Cortex of kidney (tissue), 1 donor: ENCODE data around the gene B4GAT1.

Source experiments
- DNase-seq: peaks from one replicate; lab custom pipeline; 2025; lab: John Stamatoyannopoulos, UW

The B4GAT1 gene

DNA sequence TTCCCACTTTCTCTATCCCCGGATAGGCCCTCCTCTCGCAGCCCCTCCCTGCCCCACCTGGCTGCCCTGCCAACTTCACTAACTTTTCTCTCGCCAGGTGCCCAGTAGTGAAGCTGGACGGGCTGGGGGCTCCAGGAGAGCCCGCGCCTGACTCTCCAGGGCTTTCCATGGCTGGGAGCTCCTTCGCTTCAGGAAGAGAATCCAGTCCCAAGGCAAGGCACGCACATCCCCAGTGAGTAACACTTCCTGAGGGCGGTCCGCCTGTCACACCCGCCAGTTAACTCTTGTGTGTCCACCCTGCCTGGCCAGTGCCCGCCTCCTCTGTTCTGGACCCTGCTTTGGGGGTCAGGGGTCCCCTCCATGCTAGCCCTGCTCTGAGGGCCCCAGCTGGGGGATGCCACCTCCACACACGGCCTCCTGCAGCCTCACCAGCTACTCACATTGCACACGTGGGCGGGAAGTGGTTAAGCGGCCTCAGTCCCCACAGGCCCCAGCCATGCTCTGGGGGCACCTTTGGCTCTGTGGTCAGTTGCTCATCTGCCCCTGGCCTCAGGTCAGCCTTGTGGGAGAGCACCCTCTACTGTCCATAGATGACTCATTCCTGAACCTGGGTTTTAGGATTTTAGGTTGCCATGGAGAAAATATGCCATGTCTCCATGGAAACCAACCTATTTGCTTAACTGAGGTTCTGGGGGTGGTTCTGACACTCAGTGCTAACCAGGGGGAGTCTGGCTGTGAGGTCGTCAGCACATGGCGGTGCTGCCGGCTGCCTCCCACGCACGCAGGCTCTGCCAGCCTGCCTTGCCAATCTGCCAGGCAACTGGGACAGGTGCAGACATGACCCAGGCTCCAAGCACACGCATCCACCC, 11.0 kb downstream of the B4GAT1 start, which contains the start of gene RIN1:
Gene RIN1 (minus strand): TSS at position 201 of the 869 bp plus-strand sequence. CDS start 32 bp downstream, at position 169.
- DNase-seq: no peak

DNA sequence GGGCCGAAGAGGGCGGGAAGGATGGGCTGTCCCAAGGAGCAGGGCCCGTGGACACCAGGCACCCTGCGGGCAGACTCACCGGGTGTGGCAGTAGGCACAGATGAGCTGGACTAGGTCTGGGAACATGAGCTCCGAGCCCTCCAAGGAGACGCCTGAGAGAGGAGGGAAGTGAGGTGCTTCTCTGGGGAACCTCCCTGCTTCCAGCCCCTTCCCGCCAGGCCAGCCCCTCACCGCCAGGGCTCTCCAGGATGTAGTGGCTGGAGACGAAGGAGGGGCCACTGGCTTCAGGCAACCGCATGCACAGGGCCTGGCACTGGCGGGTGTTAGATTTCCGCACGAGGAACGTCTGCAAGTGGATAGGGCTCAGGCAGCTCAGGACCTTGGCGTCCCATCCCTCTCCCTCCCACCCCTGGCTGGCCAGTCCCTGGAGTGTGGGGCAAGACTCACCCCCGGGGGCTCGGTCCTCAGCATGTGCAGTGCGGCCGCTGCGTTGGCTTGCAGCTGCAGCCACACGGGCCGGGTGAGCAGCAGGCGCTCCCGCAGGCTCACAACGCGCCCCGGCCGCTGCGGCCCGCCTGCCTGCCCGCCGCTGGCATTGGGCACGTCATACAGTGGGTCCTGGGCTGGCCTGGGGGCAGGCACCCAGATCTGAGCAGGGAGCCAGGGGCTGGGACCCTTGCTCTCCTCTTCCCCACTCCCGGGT, 11.7 kb downstream of the B4GAT1 start:
- no peak for DNase-seq

- DNase-seq: no peak
These were observed 12.6 kb downstream of the B4GAT1 start for GRCh38 chr11:66334605-66335442.

GRCh38 chr11:66333896-66334604, 13.4 kb downstream of the B4GAT1 start:
- DNase-seq: no peak

- no peak for DNase-seq
These were observed 14.1 kb downstream of the B4GAT1 start for GRCh38 chr11:66333220-66333877.

DNA sequence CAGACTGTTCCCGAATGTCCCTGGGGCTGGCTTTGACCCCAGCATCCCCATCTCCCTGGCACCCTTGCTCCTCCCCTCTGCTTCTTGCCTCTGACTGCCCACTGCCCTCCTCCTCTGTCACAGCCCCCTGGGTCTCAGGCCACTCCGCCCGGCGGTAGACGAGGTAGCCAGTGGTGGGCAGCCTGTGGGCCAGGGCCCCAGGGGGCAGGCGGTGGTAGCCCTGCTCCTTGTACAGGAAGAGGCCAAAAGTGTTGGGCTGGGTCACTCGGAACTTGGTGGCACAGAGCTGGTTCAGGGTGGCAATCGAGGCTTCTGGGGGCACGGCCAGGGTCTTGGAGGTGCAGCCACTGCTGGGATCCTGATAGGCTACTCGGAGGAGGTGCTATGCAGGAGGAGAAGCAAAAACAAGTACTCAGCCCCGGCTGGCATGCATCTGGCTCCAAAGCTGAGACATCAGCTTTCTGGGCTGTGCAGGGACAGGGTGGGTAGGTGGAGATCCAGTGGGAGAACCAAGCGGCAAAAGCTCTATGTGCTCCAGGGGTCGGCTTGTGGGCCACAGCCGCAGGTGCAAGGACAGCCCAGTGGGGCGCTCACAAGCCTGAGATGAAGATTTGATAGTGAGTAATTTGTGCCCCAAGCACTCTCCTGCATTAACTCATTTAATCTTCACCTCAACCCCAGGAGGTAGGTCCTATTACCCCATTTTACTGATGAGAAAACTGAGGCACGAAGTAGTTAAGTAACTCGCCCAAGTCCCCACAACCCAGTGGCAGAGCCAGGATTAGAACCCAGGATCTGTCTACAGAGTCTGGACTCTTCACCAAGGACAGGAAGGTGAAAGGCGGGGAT, 14.8 kb downstream of the B4GAT1 start:
- DNase-seq: no peak

DNA sequence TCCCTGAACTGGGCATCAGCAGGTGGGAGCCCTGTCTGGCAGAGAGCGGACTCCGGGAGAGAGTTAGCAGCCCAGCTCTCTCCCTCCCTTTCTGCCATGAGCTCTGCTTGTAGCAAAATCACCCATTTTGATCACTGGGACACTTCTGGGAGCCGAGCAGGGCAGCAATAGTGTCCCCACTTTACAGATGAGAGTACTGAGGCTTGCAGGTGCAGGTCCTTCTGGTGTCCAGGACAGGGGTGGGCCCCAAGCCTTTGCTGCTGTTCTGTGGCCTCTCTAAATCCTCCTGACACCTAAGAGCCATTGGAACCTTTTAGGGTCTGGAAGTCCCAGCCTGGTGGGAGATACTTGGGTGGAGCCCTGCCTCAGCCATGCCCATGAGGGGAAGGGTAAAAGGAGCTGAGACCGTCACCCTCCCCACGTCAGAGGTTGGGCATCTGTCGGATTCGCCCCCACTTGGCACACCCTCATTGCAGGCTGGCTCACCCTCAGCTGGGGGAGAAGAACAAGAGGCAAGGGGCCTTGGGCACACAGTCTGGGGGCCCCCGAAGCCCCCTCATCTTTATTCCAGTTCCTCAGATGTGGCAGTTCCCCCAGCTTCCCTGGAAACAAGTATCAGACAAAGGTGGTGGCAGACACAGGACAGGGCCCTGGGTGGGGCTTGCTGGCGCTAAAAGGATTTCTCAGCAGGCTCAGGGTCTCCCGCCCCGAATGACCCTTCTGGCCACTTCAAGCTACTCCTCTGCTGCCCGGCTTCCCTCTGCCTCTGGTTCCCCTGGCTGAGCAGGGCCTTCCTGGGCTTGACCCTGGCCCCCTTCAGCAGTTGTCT, 15.7 kb downstream of the B4GAT1 start:
- DNase-seq: no peak

DNA sequence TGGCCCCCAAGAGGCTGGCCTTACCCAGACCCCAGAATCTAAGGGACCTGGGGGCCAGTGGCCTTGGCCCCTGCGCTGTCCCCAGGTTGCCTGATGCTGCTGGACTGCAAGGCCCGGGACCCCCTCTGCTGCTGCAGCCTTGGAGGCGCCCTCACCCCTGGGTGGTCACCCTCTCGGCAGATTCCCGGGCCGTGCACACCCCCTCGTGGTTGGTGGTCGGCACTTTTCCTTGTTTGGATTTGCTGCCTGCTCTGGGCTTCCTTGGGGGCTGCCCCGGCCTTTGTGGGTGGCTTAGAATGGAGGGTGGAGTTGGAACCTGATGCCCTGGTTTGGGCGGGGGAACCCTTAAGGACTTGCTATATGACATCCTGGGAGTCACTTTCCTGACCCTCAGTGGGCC, 16.5 kb downstream of the B4GAT1 start:
- no peak for DNase-seq

DNA sequence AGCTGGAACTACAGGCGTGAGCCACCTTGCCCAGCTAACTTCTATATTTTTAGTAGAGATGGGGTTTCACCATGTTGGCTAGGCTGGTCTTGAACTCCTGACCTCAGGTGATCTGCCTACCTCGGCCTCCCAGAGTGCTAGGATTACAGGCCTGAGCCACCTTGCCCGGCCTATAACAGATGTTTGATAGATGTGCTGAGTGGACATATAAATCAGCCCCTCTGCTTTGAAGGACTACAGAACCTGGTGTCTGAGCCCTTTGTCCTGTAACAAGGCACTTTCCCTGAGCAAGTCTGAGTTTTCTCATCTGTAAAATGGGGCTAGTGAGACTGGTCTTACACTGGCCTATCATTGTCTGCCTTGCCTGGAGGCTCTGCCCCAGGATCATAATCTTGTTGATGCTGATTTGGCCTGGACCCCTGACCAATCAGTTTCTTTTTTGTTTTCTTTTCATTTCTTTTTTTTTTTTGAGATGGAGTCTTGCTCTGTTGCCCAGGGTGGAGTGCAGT, 18.2 kb downstream of the B4GAT1 start:
- DNase-seq: no peak

- no peak for DNase-seq
These were observed 18.9 kb downstream of the B4GAT1 start for GRCh38 chr11:66328302-66329144.

GRCh38 chr11:66328031-66328301, 19.5 kb downstream of the B4GAT1 start:
- DNase-seq: no peak

DNA sequence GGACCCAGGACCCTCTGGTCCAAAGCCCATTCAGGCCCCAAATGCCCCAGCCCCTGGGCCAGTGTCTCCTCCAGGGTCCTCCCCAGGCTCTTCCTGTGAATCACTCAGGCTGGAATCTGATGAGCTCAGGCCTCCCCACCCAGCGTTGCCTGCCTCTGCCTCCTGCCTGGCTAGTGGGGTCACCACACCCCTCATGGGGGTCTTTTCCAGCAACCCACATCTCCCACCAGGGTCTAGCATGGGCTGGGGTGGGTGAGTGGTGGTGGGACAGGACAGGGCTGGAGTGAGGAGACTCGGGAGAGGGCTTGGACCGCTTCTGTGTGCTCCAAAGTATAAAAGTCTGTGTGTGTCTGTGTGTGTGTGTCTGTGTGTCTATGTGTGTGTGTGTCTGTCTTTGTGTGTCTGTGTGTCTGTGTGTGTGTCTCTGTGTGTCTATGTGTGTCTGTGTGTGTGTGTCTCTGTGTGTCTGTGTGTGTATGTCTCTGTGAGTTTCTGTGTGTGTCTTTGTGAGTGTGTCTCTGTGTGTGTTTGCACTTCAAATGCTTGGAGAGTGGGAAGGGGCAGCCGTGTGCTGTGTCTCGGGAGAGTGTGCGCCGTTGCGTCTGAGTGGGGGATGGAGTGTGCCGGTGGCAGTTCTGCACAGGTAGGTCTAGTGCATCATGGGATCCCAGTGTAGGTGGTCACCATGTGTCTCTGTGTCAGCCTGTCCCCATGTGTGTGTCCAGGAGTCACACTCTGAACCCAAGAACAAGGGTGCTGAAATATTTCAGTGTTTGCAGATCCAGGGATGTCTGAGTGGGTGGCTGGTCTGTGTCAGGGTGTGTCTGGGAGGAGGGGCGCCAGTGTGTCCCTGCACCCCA, 20.0 kb downstream of the B4GAT1 start:
- no peak for DNase-seq

GRCh38 chr11:66326261-66327111, 20.9 kb downstream of the B4GAT1 start:
- DNase-seq: no peak

DNA sequence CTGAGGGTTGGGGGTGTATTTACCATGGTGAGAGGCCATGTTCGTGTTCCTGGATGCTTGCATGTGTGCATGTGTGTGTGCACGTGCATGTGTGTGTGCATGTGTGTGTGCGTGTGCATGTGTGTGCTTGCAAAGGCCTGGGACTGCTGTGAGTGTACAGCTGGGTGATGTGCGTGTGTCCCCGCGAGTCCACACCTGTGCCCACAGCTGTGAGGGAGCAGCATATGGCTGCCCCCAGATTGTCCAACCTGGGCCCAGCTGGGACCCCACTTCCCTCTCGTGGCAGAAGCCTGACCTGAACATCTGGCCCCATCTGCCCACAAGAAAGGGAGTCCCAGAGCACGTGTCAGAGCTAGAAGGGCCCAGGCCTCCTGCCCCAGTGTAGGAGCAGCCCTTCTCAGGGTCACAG, 22.2 kb downstream of the B4GAT1 start:
- DNase-seq: no peak

- no peak for DNase-seq
These were observed 22.8 kb downstream of the B4GAT1 start for GRCh38 chr11:66324664-66325063.

DNA sequence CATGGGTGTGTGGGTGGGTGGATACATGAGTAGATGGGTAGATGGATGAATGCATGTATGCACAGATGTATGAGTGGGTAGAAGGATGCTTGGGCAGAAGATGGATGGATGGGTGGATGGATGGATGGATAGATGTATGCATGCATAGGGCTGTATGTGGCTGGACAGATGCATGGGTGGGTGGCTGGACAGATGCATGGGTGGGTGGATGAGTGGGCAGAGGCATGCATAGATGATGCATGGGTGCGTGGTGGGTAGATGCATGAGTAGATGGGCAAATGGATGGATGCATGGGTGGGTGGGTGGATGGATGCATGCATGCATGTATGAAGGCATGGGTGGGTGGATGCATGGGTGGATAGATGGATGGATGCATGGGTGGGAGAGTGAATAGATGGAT, 23.7 kb downstream of the B4GAT1 start:
- DNase-seq: no peak
